GM04503 (cell line): Measurements from ENCODE around the gene GLYAT.

Experiments used
- DNase-seq: peaks from one replicate; pipeline ENCODE4 v3.0.0-alpha.2; 2012; ENCODE audit warnings: low read depth

The GLYAT gene

GRCh38 chr11:58731819-58732218 lies at the start of gene GLYAT:
GLYAT (minus strand) TSS chr11:58731943; CDS start chr11:58724496, 7,447 bp downstream.
- DNase-seq = no peak

- no peak for DNase-seq
These were observed 49.6 kb upstream of the GLYAT start for GRCh38 chr11:58781345-58781744.

GRCh38 chr11:58780578-58780977 lies 48.8 kb upstream of the GLYAT start:
- DNase-seq = no peak

- DNase-seq = no peak
These were observed 45.4 kb upstream of the GLYAT start for GRCh38 chr11:58776891-58777710.

GRCh38 chr11:58775066-58775708 lies 43.4 kb upstream of the GLYAT start:
- no peak for DNase-seq

GRCh38 chr11:58774164-58774593 lies 42.4 kb upstream of the GLYAT start:
- no peak for DNase-seq

- no peak for DNase-seq
These were observed 41.6 kb upstream of the GLYAT start for GRCh38 chr11:58773337-58773736.

GRCh38 chr11:58772329-58773285 lies 40.9 kb upstream of the GLYAT start:
- no peak for DNase-seq

- no peak for DNase-seq
These were observed 39.7 kb upstream of the GLYAT start for GRCh38 chr11:58771458-58771855.

GRCh38 chr11:58770627-58771457 lies 39.1 kb upstream of the GLYAT start:
- DNase-seq = no peak

- no peak for DNase-seq
These were observed 38.4 kb upstream of the GLYAT start for GRCh38 chr11:58770166-58770565.

- DNase-seq = no peak
These were observed 37.6 kb upstream of the GLYAT start for GRCh38 chr11:58769308-58769707.

- DNase-seq = no peak
These were observed 36.4 kb upstream of the GLYAT start for GRCh38 chr11:58768137-58768536.

GRCh38 chr11:58765078-58765477 lies 33.3 kb upstream of the GLYAT start:
- no peak for DNase-seq

- no peak for DNase-seq
These were observed 31.4 kb upstream of the GLYAT start for GRCh38 chr11:58763120-58763490.

- DNase-seq = no peak
These were observed 30.8 kb upstream of the GLYAT start for GRCh38 chr11:58762284-58763119.

GRCh38 chr11:58757439-58757838 lies 25.7 kb upstream of the GLYAT start:
- DNase-seq = no peak

- no peak for DNase-seq
These were observed 14.1 kb upstream of the GLYAT start for GRCh38 chr11:58745705-58746364.

GRCh38 chr11:58744988-58745704 lies 13.4 kb upstream of the GLYAT start:
- DNase-seq = no peak
